Ascending aorta (tissue), 2 donors: ENCODE measurements around the gene REXO5. TPM values are rescaled to one million over a fixed set of nuclear protein-coding genes. Genes with fewer than 3 reads are reported as not detected.
A peak's percentile ranks its signal among the peaks of the same experiment; 100 is the strongest.

Source experiments
- DNase-seq, 2 donors: peaks; one replicate each; pipeline ENCODE4 v3.0.0-alpha.2; 2019; ENCODE audit warnings: low spot score in 2 of 2
- H3K27ac ChIP-seq, 2 donors: fragments of 200-600 bp; sonication (generic); one replicate each; pipeline ENCODE4 v1.5.1; 2016 to 2017; ENCODE audit warnings: mild to moderate bottlenecking in 1 of 2
- H3K27me3 ChIP-seq: fragments of 200-600 bp; sonication (generic); one replicate; pipeline ENCODE4 v1.5.1; 2017
- H3K36me3 ChIP-seq, 2 donors: fragments of 200-600 bp; sonication (generic); one replicate each; pipeline ENCODE4 v1.5.1; 2016
- H3K4me1 ChIP-seq, 2 donors: fragments of 200-600 bp; sonication (generic); one replicate each; pipeline ENCODE4 v1.5.1; 2016 to 2017; ENCODE audit warnings: mild to moderate bottlenecking in 1 of 2
- H3K4me3 ChIP-seq, 2 donors: fragments of 200-600 bp; sonication (generic); one replicate each; pipeline ENCODE4 v1.5.1; 2016 to 2017; ENCODE audit warnings: mild to moderate bottlenecking in 1 of 2
- H3K9me3 ChIP-seq, 2 donors: fragments of 200-600 bp; sonication (generic); one replicate each; pipeline ENCODE4 v1.5.1; 2016
- CTCF ChIP-seq, 3 experiments: fragments of 200-600 bp in 2 of 3; fragments of 450-650 bp in 1 of 3; sonication (generic) in 2 of 3; IDR thresholded peaks; one replicate each; pipeline ENCODE4 v1.5.1; 2016 to 2019; ENCODE audit warnings: antibody characterized with exemption in 3 of 3, mild to moderate bottlenecking in 1 of 3, moderate library complexity in 1 of 3
- intact Hi-C: fragments of 100-400 bp; cut with DNase I; formaldehyde crosslinking; loops from one replicate; pipeline ENCODE4 v1.15.1; 2023
- total RNA-seq: library from RNA; depleted of rRNA; stranded (reverse); fragments of >200 nt; gene quantifications from one replicate; pipeline ENCODE4 v1.1.0, GENCODE V29; 2016

Gene REXO5
- total RNA-seq, 1 donor from 2014 or later = 2.1 TPM

GRCh38 chr16:20768818-20769217 lies 37.5 kb upstream of the REXO5 start:
- intact Hi-C loops = no loop called here

GRCh38 chr16:20773679-20774078 lies 32.6 kb upstream of the REXO5 start:
- intact Hi-C loops = no loop called here
- Histone ChIP-seq H3K9me3 (no peaks in the 10 kb centered on the region), H3K4me3 (no peak overlapping the region), H3K27ac (no peak overlapping the region), H3K4me1 (no peaks in the 10 kb centered on the region), H3K36me3 (no peaks in the 10 kb centered on the region), H3K27me3 (no peaks in the 10 kb centered on the region)
- no peak for DNase-seq
- TF ChIP-seq CTCF (IDR thresholded peaks at IDR 0.05) = no peak

More at GRCh38 chr16:20768818-20769217, 37.5 kb upstream of the REXO5 start:
- Histone ChIP-seq H3K9me3 (no peaks in the 10 kb centered on the region), H3K4me1 (no peaks in the 10 kb centered on the region), H3K4me3 (no peak overlapping the region), H3K27me3 (no peaks in the 10 kb centered on the region), H3K27ac (no peak overlapping the region), H3K36me3 (no peaks in the 10 kb centered on the region)
- no peak for TF ChIP-seq CTCF (IDR thresholded peaks at IDR 0.05)
- no peak for DNase-seq

GRCh38 chr16:20774703-20775362 lies 31.5 kb upstream of the REXO5 start:
- no peak for DNase-seq
- intact Hi-C loops = no loop called here
- no peak overlapping the region for H3K4me3 ChIP-seq

GRCh38 chr16:20781697-20782096 lies 24.6 kb upstream of the REXO5 start:
- no peaks in the 10 kb centered on the region for H3K27me3 ChIP-seq
- intact Hi-C loops = no loop called here
- H3K4me1 ChIP-seq = no peaks in the 10 kb centered on the region
- H3K9me3 ChIP-seq = no peaks in the 10 kb centered on the region
- no peak overlapping the region for H3K4me3 ChIP-seq
- no peak for DNase-seq
- no peak overlapping the region for H3K27ac ChIP-seq
- no peak for TF ChIP-seq CTCF (IDR thresholded peaks at IDR 0.05)
- no peaks in the 10 kb centered on the region for H3K36me3 ChIP-seq

More at GRCh38 chr16:20774703-20775362, 31.5 kb upstream of the REXO5 start:
- TF ChIP-seq CTCF (IDR thresholded peaks at IDR 0.05) = peak in 1 of 3 experiments; percentile 33
- Histone ChIP-seq H3K27ac (no peak overlapping the region), H3K9me3 (no peaks in the 10 kb centered on the region), H3K36me3 (no peaks in the 10 kb centered on the region), H3K4me1 (no peaks in the 10 kb centered on the region), H3K27me3 (no peaks in the 10 kb centered on the region)

- TF ChIP-seq CTCF (IDR thresholded peaks at IDR 0.05) = no peak
- Histone ChIP-seq H3K27me3 (no peaks in the 10 kb centered on the region), H3K4me1 (no peaks in the 10 kb centered on the region), H3K27ac (no peak overlapping the region), H3K4me3 (no peak overlapping the region), H3K9me3 (no peaks in the 10 kb centered on the region), H3K36me3 (no peaks in the 10 kb centered on the region)
- intact Hi-C loops = no loop called here
- DNase-seq = no peak
Observed at GRCh38 chr16:20782470-20782869, 23.9 kb upstream of the REXO5 start.

GRCh38 chr16:20784204-20784603 lies 22.1 kb upstream of the REXO5 start:
- intact Hi-C loops = no loop called here
- DNase-seq = no peak
- no peaks in the 10 kb centered on the region for H3K36me3 ChIP-seq
- no peaks in the 10 kb centered on the region for H3K4me1 ChIP-seq
- no peak for TF ChIP-seq CTCF (IDR thresholded peaks at IDR 0.05)
- H3K27me3 ChIP-seq = no peaks in the 10 kb centered on the region
- no peak overlapping the region for H3K27ac ChIP-seq
- H3K9me3 ChIP-seq = no peaks in the 10 kb centered on the region
- H3K4me3 ChIP-seq = no peak overlapping the region
